Placental epithelial cell (primary cell): Measurements from ENCODE around the gene ZNF738. TPM values are rescaled to one million over a fixed set of nuclear protein-coding genes. Genes with fewer than 3 reads are reported as not detected.

ENCODE experiments used
- total RNA-seq: library from RNA; depleted of rRNA; stranded (reverse); fragments of >200 nt; gene quantifications from 2 replicates; pipeline ENCODE4 v1.2.3, GENCODE V29; 2012

The ZNF738 gene
- total RNA-seq, result 5.0 and 5.5 TPM in 2 replicates

DNA sequence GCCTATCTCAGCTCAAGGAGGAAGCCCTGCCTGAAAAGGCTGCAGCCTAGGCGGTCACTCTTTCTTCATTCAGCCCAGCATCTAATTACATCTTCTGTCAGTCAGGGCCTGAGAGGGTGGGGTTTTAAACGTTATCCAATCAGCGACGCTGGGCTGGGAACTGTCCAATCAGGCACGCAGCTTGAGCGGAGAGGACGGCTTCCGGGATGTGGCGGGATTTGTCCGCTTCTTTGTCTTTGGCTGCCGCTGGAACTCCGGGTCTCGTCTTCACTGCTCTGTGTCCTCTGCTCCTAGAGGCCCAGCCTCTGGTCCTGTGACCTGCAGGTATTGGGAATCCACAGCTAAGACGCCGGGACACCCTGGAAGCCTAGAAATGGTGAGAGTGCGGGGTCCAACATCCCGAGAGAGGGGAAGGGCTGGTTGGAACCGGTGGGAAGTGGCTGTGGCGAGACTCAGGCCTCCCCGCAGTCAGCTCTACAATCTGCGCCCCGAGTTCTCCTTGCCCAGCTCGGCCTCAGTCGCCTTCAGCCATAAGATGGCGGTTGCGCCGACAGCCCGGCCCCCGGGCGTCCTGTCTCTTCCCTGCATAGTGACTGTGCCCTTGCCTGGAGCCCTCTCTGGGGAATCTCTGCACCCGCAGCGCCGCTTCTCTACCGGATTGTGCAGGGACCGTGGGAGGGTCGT is at the start of gene ZNF738:
TSS of gene ZNF738 (plus strand) at position 233 of the 684 bp plus-strand sequence. CDS start at position 374, 141 bp downstream.

DNA sequence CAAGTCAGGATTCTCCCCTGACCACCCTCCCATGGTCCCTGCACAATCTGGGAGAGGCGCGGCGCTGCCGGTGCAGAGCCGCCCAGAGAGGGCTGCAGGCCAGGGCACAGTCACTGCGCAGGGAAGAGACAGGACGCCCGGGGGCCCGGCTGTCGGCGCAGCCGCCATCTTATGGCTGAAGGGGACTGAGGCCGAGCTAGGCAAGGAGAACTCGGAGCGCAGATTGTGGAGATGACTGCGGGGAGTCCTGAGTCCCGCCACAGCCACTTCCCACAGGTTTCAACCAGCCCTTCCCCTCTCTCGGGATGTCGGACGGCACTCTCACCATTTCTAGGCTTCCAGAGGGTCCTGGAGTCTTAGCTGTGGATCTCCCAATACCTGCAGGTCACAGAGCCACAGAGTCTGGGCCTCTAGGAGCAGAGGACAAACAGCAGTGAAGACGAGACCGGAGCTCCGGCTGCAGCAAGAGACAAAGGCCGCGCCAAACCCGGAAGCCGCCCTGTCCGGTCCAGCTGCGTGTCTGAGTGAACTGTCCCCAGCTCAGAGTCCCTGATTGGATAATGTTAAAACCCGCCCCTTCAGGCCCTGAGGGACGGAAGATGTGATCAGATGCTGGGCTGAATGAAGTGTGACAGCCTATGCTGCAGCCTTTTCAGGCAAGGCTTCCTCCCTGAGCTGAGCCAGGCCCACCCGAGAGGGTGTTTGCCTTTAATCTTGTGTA is 29.8 kb upstream of the ZNF738 start, which contains the start of gene ZNF708:
TSS of gene ZNF708 (minus strand) at position 526 of the 721 bp plus-strand sequence. CDS start at position 328, 198 bp downstream.

DNA sequence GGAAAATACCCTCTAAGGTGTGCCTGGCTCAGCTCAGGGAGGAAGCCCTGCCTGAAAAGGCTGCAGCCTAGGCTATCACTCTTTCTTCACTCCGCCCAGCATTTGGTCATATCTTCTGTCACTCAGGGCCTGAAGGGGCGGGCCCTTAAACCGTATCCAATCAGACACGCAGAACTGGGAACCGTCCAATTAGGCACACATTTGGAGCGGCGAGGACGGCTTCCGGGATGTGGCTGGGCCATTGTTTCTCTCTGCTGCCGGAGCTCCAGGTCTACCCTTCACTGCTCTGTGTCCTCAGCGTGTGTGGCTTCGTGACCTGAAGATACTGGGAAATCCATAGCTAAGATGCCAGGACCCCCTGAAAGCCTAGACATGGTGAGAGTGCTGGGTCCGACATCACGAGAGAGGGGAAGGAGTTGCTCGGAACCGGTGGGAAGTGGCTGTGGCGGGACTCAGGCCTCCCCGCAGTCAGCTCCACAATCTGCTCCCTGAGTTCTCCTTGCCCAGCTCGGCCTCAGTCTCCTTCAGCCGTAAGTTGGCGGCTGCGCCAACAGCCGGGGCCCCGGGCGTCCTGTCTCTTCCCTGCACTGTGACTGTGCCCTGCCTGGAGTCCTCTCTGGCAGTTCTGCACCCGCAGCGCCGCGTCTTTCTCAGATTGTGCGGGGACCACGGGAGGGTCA is 38.2 kb downstream of the ZNF738 start, which contains the start of gene ZNF493:
TSS of gene ZNF493 (plus strand) at position 241 of the 680 bp plus-strand sequence. CDS start at position 346, 105 bp downstream.

Other genes starting within 250 kb of the ZNF738 start
- 7.5 and 14.2 TPM in 2 replicates for gene ZNF431, start 217.0 kb upstream of the ZNF738 start, total RNA-seq
- 11.3 and 16.5 TPM in 2 replicates for gene ZNF708, start 29.6 kb upstream of the ZNF738 start, total RNA-seq
- gene ZNF493, start 38.1 kb downstream of the ZNF738 start, total RNA-seq, result 19.1 and 33.4 TPM in 2 replicates
- gene ZNF429, start 146.6 kb downstream of the ZNF738 start, total RNA-seq, result 10.4 and 18.1 TPM in 2 replicates